Progenitor cell of endocrine pancreas (in vitro differentiated cells): ENCODE results near the gene LCN9. TPM values are rescaled to one million over a fixed set of nuclear protein-coding genes. Genes with fewer than 3 reads are reported as not detected.

Experiments
- DNase-seq: peaks from one replicate; pipeline ENCODE4 v3.0.0; 2021; ENCODE audit warnings: low spot score; ENCODE audit not compliant: unreplicated experiment
- H3K27ac Mint-ChIP-seq: 2 replicates; pipeline ENCODE4 v1.8.0; 2021; ENCODE audit warnings: mild to moderate bottlenecking, moderate library complexity, mixed read lengths
- H3K27me3 Mint-ChIP-seq: 2 replicates; pipeline ENCODE4 v1.8.0; 2021; ENCODE audit warnings: mixed read lengths
- H3K36me3 Mint-ChIP-seq: 2 replicates; pipeline ENCODE4 v1.8.0; 2022; ENCODE audit warnings: mixed read lengths; ENCODE audit not compliant: insufficient read depth
- H3K4me1 Mint-ChIP-seq: 2 replicates; pipeline ENCODE4 v1.8.0; 2021; ENCODE audit warnings: low read depth, mixed read lengths
- H3K4me3 Mint-ChIP-seq: 2 replicates; pipeline ENCODE4 v1.8.0; 2021; ENCODE audit warnings: low read depth, mild to moderate bottlenecking, moderate library complexity, mixed read lengths
- H3K9me3 Mint-ChIP-seq: 2 replicates; pipeline ENCODE4 v1.8.0; 2021; ENCODE audit warnings: low read depth, mixed read lengths
- total RNA-seq: library from RNA; stranded (reverse); gene quantifications from 2 replicates; pipeline ENCODE4 v1.2.1, GENCODE V29; 2021
- TF ChIP-seq, protein P1 (sequence below): fragments of 200-600 bp; sonication (generic); IDR thresholded peaks from one replicate; pipeline ENCODE4 v1.5.0; 2021; ENCODE audit warnings: antibody characterized with exemption, mild to moderate bottlenecking; ENCODE audit not compliant: unreplicated experiment

The LCN9 gene
- total RNA-seq, 1 donor from 2014 or later = 0.57 TPM

DNA sequence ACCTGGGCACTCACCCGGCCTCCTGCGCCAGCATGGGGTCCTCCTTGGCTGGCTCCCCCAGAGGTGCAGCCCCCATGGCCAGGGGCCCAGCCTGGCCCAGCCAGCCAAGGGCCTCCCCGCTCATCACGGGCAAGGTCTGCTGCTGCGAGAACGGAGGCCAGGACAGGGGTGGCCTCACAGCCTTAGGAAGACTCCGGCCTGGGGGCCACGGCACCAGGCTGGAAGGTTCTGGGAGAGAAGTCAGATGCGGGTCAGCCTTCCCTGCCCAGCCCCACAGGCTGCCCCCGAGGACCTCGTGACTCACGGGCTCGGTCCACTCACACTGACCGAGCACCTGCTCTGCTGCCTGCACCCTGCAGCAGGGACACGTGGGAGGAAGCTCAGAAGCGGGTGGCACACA is 31.9 kb downstream of the LCN9 start:
- no peak for DNase-seq
- Mint-ChIP-seq H3K4me1 (no peaks in the 10 kb centered on the region), H3K27me3 (peaks cover 10% of the 10 kb centered on the region), H3K36me3 (no peaks in the 10 kb centered on the region), H3K9me3 (no peaks in the 10 kb centered on the region), H3K4me3 (no peak overlapping the region), H3K27ac (no peak overlapping the region)
- TF ChIP-seq, protein P1, sequence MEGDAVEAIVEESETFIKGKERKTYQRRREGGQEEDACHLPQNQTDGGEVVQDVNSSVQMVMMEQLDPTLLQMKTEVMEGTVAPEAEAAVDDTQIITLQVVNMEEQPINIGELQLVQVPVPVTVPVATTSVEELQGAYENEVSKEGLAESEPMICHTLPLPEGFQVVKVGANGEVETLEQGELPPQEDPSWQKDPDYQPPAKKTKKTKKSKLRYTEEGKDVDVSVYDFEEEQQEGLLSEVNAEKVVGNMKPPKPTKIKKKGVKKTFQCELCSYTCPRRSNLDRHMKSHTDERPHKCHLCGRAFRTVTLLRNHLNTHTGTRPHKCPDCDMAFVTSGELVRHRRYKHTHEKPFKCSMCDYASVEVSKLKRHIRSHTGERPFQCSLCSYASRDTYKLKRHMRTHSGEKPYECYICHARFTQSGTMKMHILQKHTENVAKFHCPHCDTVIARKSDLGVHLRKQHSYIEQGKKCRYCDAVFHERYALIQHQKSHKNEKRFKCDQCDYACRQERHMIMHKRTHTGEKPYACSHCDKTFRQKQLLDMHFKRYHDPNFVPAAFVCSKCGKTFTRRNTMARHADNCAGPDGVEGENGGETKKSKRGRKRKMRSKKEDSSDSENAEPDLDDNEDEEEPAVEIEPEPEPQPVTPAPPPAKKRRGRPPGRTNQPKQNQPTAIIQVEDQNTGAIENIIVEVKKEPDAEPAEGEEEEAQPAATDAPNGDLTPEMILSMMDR = no peak

DNA sequence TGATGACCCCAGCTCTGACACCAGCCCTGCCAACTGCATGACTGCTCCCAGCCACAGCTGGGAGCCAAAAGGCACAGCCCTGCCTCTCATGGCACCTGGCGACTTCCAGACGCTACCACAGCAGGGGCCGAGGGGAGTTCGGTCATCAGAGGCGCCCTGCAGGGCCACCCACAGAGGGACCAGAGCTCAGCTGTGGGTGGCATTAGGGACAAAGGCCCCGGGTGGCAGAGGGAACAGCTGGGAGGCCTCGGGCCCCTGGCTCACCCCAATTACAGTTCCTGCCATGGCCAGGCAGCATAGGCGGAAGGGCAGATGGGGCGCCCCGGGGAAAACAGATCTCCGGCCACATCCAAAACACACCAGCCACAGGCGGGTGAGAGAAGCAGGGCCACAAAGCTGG is 32.5 kb downstream of the LCN9 start:
- Mint-ChIP-seq H3K27me3 (peaks cover 10% of the 10 kb centered on the region), H3K27ac (no peak overlapping the region), H3K36me3 (no peaks in the 10 kb centered on the region), H3K4me3 (no peak overlapping the region), H3K9me3 (no peaks in the 10 kb centered on the region), H3K4me1 (no peaks in the 10 kb centered on the region)
- no peak for DNase-seq
- TF ChIP-seq, protein P1 = no peak

DNA sequence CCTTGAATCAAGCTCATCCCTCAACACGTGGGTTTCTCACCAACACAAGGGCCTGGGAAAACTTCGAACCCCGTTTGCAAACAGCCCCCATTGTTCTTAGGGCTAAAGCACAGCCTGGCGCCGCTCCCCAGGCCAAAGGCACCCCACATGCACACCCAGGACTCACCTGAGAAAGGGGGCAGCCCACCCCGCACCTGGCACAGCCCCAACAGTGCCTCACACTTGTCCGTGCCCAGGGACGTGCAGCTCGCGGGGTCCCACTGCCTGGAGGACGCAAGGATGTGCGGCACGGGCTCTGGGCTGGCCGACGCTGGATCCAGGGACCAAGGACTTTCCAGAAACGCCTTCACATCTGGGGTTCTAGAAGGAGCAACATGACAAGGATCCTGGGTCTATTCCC is 33.3 kb downstream of the LCN9 start:
- Mint-ChIP-seq H3K4me3 (no peak overlapping the region), H3K36me3 (no peaks in the 10 kb centered on the region), H3K27me3 (peaks cover 10% of the 10 kb centered on the region), H3K4me1 (no peaks in the 10 kb centered on the region), H3K27ac (no peak overlapping the region), H3K9me3 (no peaks in the 10 kb centered on the region)
- TF ChIP-seq, protein P1 = no peak
- no peak for DNase-seq

DNA sequence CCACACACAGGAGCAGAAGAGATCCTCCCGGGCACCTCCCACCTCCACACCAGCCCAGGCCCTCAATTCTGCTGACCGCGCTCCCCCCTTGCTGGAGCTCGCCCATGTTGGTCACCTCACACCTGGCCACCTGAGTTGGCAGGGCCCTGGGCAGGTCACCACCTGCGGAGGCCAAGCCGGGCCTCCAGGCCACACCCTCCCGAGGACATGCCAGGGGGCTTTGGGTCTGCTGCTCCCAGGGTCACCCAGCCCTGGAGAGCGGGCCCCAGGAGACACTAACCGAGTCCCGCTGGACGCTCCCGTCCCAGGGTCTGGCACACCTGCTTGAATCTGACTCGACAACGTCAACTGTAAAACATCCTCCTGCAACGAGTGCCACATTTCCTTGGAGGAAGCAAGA is 34.1 kb downstream of the LCN9 start:
- Mint-ChIP-seq H3K27ac (no peak overlapping the region), H3K4me3 (no peak overlapping the region), H3K27me3 (peaks cover 5% of the 10 kb centered on the region), H3K36me3 (no peaks in the 10 kb centered on the region), H3K4me1 (no peaks in the 10 kb centered on the region), H3K9me3 (no peaks in the 10 kb centered on the region)
- DNase-seq = no peak
- TF ChIP-seq, protein P1 = no peak

DNA sequence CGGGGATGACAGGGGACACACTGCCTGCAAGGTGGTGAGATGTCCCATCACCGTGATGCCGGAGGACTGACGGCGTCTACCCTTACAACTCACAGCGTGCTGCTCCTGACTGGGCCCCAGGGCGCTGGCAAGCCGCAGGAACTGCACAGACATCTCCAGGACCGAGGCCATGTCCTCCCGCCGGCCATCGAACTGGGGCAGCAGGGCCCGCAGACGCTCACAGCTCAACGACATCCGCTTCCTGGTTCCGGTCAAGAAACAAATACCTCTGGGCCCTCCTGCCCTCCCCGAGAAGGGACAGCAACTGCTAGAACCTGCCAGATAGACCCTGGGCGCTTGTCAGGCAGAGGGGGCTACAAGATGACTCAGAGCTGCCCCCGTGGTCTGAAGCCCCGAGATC is 35.1 kb downstream of the LCN9 start:
- no peak for DNase-seq
- TF ChIP-seq, protein P1 = no peak
- Mint-ChIP-seq H3K4me1 (no peaks in the 10 kb centered on the region), H3K9me3 (no peaks in the 10 kb centered on the region), H3K36me3 (no peaks in the 10 kb centered on the region), H3K27me3 (peaks cover 10% of the 10 kb centered on the region), H3K4me3 (no peak overlapping the region), H3K27ac (no peak overlapping the region)

DNA sequence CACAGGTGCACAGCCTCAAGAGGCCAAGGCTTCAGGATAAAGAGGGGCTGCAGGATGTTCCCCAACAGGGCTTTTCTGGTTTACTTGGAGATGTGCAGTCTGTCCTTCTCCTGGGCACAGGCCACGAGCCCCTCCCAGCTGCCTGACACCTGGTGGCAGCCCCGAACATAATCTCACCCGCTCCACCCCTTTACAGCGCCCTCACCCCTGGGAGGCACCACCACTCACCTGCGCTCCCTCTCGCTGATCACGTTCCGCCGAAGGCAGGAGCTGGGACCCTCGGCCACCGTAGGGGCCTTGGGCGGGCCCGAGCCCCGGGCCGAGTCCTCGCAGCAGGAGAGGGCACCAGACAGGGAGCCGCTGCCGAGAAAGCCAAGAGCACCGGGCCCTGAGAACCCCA is 35.7 kb downstream of the LCN9 start:
- Mint-ChIP-seq H3K4me1 (no peaks in the 10 kb centered on the region), H3K27me3 (peaks cover 11% of the 10 kb centered on the region), H3K9me3 (no peaks in the 10 kb centered on the region), H3K27ac (no peak overlapping the region), H3K4me3 (no peak overlapping the region), H3K36me3 (no peaks in the 10 kb centered on the region)
- TF ChIP-seq, protein P1 = no peak
- DNase-seq = no peak
